ENCODE measurements around the gene OR52H1. TPM values are rescaled to one million over a fixed set of nuclear protein-coding genes. Genes with fewer than 3 reads are reported as not detected.

The OR52H1 gene
- under 1 TPM in 2 of 6 donors, not detected in 4; 0.24 to 0.55 TPM for total RNA-seq

DNA sequence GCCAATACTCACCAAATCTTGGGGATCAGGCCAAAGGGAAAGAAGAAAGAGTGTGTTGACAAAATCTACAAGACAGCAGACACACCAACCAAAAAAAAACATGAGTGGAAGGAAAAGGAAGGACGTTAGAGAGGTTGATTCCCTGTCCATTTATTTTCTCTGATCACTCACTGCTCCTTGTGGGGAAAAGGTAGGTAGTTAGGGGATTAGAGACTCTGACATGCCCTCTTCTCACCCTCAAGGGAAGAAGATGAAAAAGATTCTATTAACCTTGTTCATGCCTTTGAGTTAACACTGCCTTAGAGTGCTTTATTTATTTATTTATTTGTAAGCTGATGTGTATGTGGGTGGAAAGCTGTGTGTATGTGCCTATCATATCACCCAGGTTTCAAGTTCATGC lies at the start of gene OR52H1:
TSS of gene OR52H1 (minus strand) at position 101 of the 400 bp plus-strand sequence. CDS start 3,035 bp downstream, outside the sequence.
- no peak for DNase-seq
- 50 to 59% methylated on average over 1 of the region's 1 CpG for WGBS, 2 donors
- no peak within 1 kb of the TSS for H3K4me3 ChIP-seq
- ATAC-seq (ENCODE audit: low FRiP score in 2 of 2) = no peak
- no peaks in the 10 kb centered on the region for H3K4me1 ChIP-seq
- TF ChIP-seq, protein P1, sequence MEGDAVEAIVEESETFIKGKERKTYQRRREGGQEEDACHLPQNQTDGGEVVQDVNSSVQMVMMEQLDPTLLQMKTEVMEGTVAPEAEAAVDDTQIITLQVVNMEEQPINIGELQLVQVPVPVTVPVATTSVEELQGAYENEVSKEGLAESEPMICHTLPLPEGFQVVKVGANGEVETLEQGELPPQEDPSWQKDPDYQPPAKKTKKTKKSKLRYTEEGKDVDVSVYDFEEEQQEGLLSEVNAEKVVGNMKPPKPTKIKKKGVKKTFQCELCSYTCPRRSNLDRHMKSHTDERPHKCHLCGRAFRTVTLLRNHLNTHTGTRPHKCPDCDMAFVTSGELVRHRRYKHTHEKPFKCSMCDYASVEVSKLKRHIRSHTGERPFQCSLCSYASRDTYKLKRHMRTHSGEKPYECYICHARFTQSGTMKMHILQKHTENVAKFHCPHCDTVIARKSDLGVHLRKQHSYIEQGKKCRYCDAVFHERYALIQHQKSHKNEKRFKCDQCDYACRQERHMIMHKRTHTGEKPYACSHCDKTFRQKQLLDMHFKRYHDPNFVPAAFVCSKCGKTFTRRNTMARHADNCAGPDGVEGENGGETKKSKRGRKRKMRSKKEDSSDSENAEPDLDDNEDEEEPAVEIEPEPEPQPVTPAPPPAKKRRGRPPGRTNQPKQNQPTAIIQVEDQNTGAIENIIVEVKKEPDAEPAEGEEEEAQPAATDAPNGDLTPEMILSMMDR (IDR thresholded peaks at IDR 0.05) = no peak
- no peak for TF ChIP-seq EP300 (IDR thresholded peaks at IDR 0.05)
- TF ChIP-seq POLR2A (IDR thresholded peaks at IDR 0.05) = no peak
- no peak for TF ChIP-seq POLR2AphosphoS5 (IDR thresholded peaks at IDR 0.05)
- no peaks in the 10 kb centered on the region for H3K9me3 ChIP-seq
- no peaks in the 10 kb centered on the region for H3K36me3 ChIP-seq
- H3K27me3 ChIP-seq = no peaks in the 10 kb centered on the region
- no peak within 1 kb of the TSS for H3K27ac ChIP-seq

DNA sequence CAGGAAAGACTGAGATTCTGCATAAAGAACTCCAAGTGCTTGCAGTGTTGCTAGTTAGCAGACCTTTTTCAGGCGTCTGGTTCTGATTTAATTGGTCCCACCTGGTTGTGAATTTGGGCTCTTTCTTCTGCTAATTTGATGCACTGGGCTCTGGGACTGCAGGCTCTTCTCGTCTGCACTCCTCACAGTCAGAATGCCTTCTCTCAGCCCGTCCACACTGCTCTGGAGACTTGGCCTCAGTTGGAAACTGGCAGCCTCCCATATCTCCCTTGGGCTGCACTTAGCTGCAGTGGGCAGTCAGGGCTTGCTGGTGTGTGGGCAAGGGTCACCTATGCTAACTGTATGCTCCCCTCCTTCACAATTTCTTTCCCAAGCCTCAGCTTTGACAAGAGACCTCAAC lies 49.6 kb upstream of the OR52H1 start:
- H3K36me3 ChIP-seq = no peaks in the 10 kb centered on the region
- DNase-seq = no peak
- TF ChIP-seq POLR2A (IDR thresholded peaks at IDR 0.05) (no peak), POLR2AphosphoS5 (IDR thresholded peaks at IDR 0.05) (no peak), EP300 (IDR thresholded peaks at IDR 0.05) (no peak)
- TF ChIP-seq, protein P1 (IDR thresholded peaks at IDR 0.05) = no peak
- no peaks in the 10 kb centered on the region for H3K9me3 ChIP-seq
- WGBS, 2 donors = 65 to 73% methylated on average over 3 of the region's 3 CpGs
- no peak for ATAC-seq (ENCODE audit: low FRiP score in 2 of 2)
- no peak overlapping the region for H3K27ac ChIP-seq
- peaks cover 0 to 22% (median 10%) of the 10 kb centered on the region in 4 donors for H3K4me1 ChIP-seq
- no peak overlapping the region for H3K4me3 ChIP-seq
- no peaks in the 10 kb centered on the region for H3K27me3 ChIP-seq

DNA sequence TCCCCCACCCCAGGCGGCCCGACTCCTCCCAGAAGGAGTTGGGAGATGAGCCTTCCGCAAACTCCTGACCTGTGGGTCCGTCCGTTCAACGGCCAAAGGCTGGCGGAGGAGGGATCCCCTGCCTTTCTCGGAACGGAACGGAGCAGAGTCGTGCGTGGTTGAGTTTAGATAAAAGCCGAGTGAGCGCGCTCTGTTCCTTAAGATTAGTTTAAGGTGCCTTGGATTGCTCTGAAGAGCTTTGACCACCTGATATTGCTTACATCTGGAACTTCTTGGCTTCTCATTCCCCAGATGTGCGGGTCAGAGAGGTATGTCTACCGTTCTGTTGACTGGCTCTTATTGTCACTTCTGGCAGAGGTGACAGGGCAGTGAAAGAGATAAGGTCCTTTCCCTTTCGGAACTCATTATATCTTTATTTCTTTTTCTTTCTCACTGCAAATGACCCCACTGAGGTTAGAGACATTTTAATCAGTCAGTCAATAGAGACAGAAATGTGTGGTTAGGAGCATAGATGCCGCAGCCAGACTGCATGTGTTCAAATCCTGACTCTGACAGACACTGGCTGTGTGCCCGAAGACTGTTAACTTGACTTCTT lies 48.4 kb upstream of the OR52H1 start, which contains the start of gene TRIM6:
TSS of gene TRIM6 (plus strand) at position 31 of the 595 bp plus-strand sequence. CDS start at position 292, 261 bp downstream.
- WGBS, 2 donors = 6 to 11% methylated on average over 10 to 15 of the region's 20 CpGs
- Histone ChIP-seq H3K27me3 (no peaks in the 10 kb centered on the region), H3K4me3 (peak within 1 kb of the TSS; percentile 34 to 56 (median 46)), H3K9me3 (no peaks in the 10 kb centered on the region), H3K36me3 (no peaks in the 10 kb centered on the region), H3K27ac (peak within 1 kb of the TSS in 3 of 4 donors; percentile 43 to 74 (median 55)), H3K4me1 (peaks cover 0 to 22% (median 10%) of the 10 kb centered on the region in 4 donors)
- ATAC-seq (ENCODE audit: low FRiP score in 2 of 2) (peak; percentile 63 to 84), DNase-seq (peak in 1 of 2 donors; percentile 60)
- no peak for TF ChIP-seq POLR2A (IDR thresholded peaks at IDR 0.05)
- peak in 1 of 2 donors; percentile 33 for TF ChIP-seq POLR2AphosphoS5 (IDR thresholded peaks at IDR 0.05)

DNA sequence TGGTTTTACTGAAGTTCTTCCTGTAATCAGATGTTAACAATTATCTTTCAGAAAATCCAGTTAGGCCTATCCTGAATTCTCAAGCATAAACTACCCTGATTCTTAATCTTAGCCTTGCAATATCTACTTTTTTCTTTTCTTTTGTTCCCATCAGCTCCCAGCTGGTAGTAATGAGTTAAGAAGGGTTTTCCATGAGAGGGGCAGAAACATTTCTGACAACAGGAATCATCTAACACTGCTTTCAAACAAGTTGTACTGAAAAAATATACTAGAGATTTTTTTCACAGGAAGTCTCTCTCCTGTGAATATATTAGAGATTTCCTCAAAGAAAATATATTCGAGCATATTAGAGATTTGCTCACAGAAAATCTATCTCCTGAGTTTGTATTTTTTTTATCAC lies 44.8 kb upstream of the OR52H1 start:
- peaks cover 0 to 15% (median 10%) of the 10 kb centered on the region in 4 donors for H3K4me1 ChIP-seq
- WGBS, 2 donors = 26 to 33% methylated on average over 1 of the region's 1 CpG
- no peaks in the 10 kb centered on the region for H3K36me3 ChIP-seq
- TF ChIP-seq POLR2A (IDR thresholded peaks at IDR 0.05) (no peak), POLR2AphosphoS5 (IDR thresholded peaks at IDR 0.05) (no peak), EP300 (IDR thresholded peaks at IDR 0.05) (no peak)
- TF ChIP-seq, protein P1 (IDR thresholded peaks at IDR 0.05) = no peak
- no peak overlapping the region for H3K27ac ChIP-seq
- no peak overlapping the region for H3K4me3 ChIP-seq
- no peaks in the 10 kb centered on the region for H3K9me3 ChIP-seq
- DNase-seq (no peak), ATAC-seq (ENCODE audit: low FRiP score in 2 of 2) (no peak)
- no peaks in the 10 kb centered on the region for H3K27me3 ChIP-seq

DNA sequence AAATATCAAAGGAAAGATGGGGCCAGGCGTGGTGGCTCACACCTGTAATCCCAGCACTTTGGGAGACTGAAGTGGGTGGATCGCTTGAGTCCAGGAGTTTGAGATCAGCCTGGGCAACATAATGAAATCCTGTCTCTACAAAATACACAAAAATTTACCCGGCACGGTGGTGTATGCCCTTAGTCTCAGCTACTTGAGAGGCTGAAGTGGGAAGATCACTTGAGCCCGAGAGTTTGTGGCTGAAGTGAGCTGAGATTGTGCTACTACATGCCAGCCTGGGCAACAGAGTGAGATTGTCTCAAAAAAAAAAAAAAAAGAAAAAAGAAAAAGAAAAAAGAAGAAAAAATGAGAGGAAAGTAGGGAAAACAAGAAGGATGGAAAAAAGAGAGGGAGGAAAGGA lies 44.3 kb upstream of the OR52H1 start:
- H3K27me3 ChIP-seq = no peaks in the 10 kb centered on the region
- no peak overlapping the region for H3K4me3 ChIP-seq
- DNase-seq (peak in 1 of 2 donors; percentile 60), ATAC-seq (ENCODE audit: low FRiP score in 2 of 2) (no peak)
- H3K36me3 ChIP-seq = no peaks in the 10 kb centered on the region
- H3K9me3 ChIP-seq = no peaks in the 10 kb centered on the region
- H3K27ac ChIP-seq = no peak overlapping the region
- 63 to 67% methylated on average over 5 of the region's 5 CpGs for WGBS, 2 donors
- peaks cover 0 to 14% (median 9%) of the 10 kb centered on the region in 4 donors for H3K4me1 ChIP-seq
- TF ChIP-seq POLR2A (IDR thresholded peaks at IDR 0.05) (no peak), EP300 (IDR thresholded peaks at IDR 0.05) (no peak)
- TF ChIP-seq, protein P1 (IDR thresholded peaks at IDR 0.05) = no peak
